ENCODE data around the gene SLC8A3.

GRCh38 chr14:70156592-70156991 is 32.2 kb downstream of the SLC8A3 start:
- no peak for TF ChIP-seq CTCF (IDR thresholded peaks at IDR 0.05; ENCODE audit: extremely low read depth in 1 of 2, insufficient read depth in 1 of 2, low read depth in 1 of 2, low read length in 2 of 2)
- TF ChIP-seq POLR2AphosphoS5 (IDR thresholded peaks at IDR 0.05; ENCODE audit: insufficient read depth, low read depth, low read length): no peak
- no peak for TF ChIP-seq MAX (IDR thresholded peaks at IDR 0.05; ENCODE audit: insufficient read depth, insufficient read length)

Data from endothelial cell of umbilical vein (primary cell).